Tibial nerve (tissue), 4 donors: ENCODE measurements around the gene TGFB2. TPM values are rescaled to one million over a fixed set of nuclear protein-coding genes. Genes with fewer than 3 reads are reported as not detected.

Source experiments
- DNase-seq, 2 donors: peaks; one replicate each; pipeline ENCODE4 v3.0.0-alpha.2; 2019; ENCODE audit warnings: low spot score in 2 of 2
- H3K27ac ChIP-seq, 4 donors: fragments of 200-600 bp; sonication (generic) in 3 of 4; one replicate each; pipeline ENCODE4 v1.5.1; 2017 to 2019; ENCODE audit warnings: mild to moderate bottlenecking in 1 of 4
- H3K27me3 ChIP-seq, 2 donors: fragments of 200-600 bp; sonication (generic) in 1 of 2; one replicate each; pipeline versions ENCODE4 v1.5.1 to v1.6.0; 2017 to 2019
- H3K36me3 ChIP-seq, 3 donors: fragments of 200-600 bp; sonication (generic); one replicate each; pipeline ENCODE4 v1.5.1; 2018 to 2019
- H3K4me1 ChIP-seq, 4 donors: fragments of 200-600 bp; sonication (generic) in 3 of 4; one replicate each; pipeline ENCODE4 v1.5.1; 2017 to 2019
- H3K4me3 ChIP-seq, 4 donors: fragments of 200-600 bp; sonication (generic) in 3 of 4; one replicate each; pipeline ENCODE4 v1.5.1; 2017 to 2019; ENCODE audit warnings: mild to moderate bottlenecking in 1 of 4, moderate library complexity in 1 of 4
- H3K9me3 ChIP-seq, 4 donors: fragments of 200-600 bp; sonication (generic) in 3 of 4; one replicate each; pipeline ENCODE4 v1.5.1; 2017 to 2019
- EP300 ChIP-seq, 2 donors: sonication (generic); formaldehyde crosslinking; IDR thresholded peaks; one replicate each; pipeline ENCODE4 v1.6.1; 2017; ENCODE audit warnings: antibody characterized with exemption in 2 of 2, mild to moderate bottlenecking in 1 of 2
- POLR2A ChIP-seq, 2 donors: fragments of 450-650 bp; IDR thresholded peaks; one replicate each; pipeline ENCODE4 v1.6.1; 2017; ENCODE audit warnings: antibody characterized with exemption in 2 of 2, mild to moderate bottlenecking in 2 of 2, moderate library complexity in 2 of 2
- whole genome bisulfite sequencing, 2 donors: methylation state at CpG; one replicate each; pipeline ENCODE4 v1.1.5; 2018; 5-methylcytosine and 5-hydroxymethylcytosine counted together
- small RNA-seq: library from RNA; depleted of rRNA; stranded (forward); fragments of <200 nt; gene quantifications from one replicate; pipeline ENCODE3, GENCODE V24; 2016
- total RNA-seq, 4 donors: library from RNA; depleted of rRNA; stranded (reverse); fragments of >200 nt; gene quantifications; one replicate each; pipeline ENCODE4 v1.1.0, GENCODE V29; 2016
- TF ChIP-seq, protein P1 (sequence below), 5 experiments: fragments of 200-600 bp in 3 of 5; fragments of 450-650 bp in 2 of 5; sonication (generic) in 3 of 5; IDR thresholded peaks; one replicate each; pipeline ENCODE4 v1.5.1; 2016 to 2019; ENCODE audit warnings: antibody characterized with exemption in 5 of 5, mild to moderate bottlenecking in 3 of 5, moderate library complexity in 2 of 5

TGFB2 gene
- total RNA-seq, 4 donors from 2014 or later, result 7.3 to 13.5 (median 8.3) TPM

DNA sequence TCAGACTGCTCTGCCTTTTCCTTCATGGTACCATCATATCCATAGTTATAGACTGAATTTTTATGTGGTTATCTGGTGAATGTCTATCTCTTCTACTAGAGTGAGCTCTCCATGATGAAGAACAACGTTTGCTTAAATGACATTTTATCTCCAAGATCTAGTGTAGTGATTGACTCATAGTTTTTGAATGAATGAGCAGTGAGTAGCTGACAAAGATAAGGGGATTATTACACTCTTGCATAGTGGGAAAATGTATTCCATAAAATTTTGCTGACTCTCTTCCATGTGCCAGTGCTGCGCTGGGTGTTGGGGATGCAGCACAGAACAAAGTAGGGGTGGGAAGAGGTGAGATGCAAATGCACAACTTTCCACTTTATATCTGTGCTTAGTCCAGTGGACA is 147.7 kb downstream of the TGFB2 start:
- no peak overlapping the region for H3K4me3 ChIP-seq
- WGBS, 2 donors, result 76 to 82% methylated on average over 2 of the region's 2 CpGs
- no peaks in the 10 kb centered on the region for H3K9me3 ChIP-seq
- H3K27ac ChIP-seq, result no peak overlapping the region
- no peaks in the 10 kb centered on the region for H3K27me3 ChIP-seq
- TF ChIP-seq POLR2A (IDR thresholded peaks at IDR 0.05) (no peak), EP300 (IDR thresholded peaks at IDR 0.05) (no peak)
- TF ChIP-seq, protein P1, sequence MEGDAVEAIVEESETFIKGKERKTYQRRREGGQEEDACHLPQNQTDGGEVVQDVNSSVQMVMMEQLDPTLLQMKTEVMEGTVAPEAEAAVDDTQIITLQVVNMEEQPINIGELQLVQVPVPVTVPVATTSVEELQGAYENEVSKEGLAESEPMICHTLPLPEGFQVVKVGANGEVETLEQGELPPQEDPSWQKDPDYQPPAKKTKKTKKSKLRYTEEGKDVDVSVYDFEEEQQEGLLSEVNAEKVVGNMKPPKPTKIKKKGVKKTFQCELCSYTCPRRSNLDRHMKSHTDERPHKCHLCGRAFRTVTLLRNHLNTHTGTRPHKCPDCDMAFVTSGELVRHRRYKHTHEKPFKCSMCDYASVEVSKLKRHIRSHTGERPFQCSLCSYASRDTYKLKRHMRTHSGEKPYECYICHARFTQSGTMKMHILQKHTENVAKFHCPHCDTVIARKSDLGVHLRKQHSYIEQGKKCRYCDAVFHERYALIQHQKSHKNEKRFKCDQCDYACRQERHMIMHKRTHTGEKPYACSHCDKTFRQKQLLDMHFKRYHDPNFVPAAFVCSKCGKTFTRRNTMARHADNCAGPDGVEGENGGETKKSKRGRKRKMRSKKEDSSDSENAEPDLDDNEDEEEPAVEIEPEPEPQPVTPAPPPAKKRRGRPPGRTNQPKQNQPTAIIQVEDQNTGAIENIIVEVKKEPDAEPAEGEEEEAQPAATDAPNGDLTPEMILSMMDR (IDR thresholded peaks at IDR 0.05), result no peak
- peaks cover 0 to 7% (median 0%) of the 10 kb centered on the region in 4 donors for H3K4me1 ChIP-seq
- no peaks in the 10 kb centered on the region for H3K36me3 ChIP-seq
- DNase-seq, result no peak

DNA sequence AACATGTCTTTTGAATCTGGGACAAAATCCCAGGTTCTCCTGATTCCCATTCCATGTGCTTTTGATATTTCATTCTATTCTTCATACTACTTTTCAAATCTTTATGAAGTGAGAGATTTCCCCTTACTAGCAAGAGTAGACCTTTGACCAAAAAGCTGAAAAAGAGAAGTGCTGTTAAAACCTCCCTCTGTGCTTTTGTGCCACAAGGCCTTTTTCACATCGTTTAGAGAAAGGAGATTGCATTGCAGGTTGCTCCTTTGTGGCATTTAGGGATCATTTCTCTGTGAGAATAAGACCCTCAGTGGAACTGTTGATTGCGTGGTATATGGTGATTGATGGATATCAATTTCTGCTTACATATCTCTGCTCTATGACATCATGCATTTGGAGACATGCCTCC is 148.8 kb downstream of the TGFB2 start:
- no peaks in the 10 kb centered on the region for H3K9me3 ChIP-seq
- H3K36me3 ChIP-seq, result no peaks in the 10 kb centered on the region
- TF ChIP-seq, protein P1 (IDR thresholded peaks at IDR 0.05), result no peak
- no peak for TF ChIP-seq POLR2A (IDR thresholded peaks at IDR 0.05)
- TF ChIP-seq EP300 (IDR thresholded peaks at IDR 0.05), result no peak
- no peak overlapping the region for H3K27ac ChIP-seq
- 44 to 56% methylated on average over 2 of the region's 2 CpGs for WGBS, 2 donors
- peaks cover 0 to 12% (median 0%) of the 10 kb centered on the region in 4 donors for H3K4me1 ChIP-seq
- no peak overlapping the region for H3K4me3 ChIP-seq
- no peaks in the 10 kb centered on the region for H3K27me3 ChIP-seq
- DNase-seq, result no peak

Small RNA genes within 50 kb of the gene (small RNA-seq; reads per million reads assigned to genes)
- not detected for gene AC096638.1

Other genes with a start within 250 kb of the TGFB2 start
- gene RRP15, start 60.0 kb upstream of the TGFB2 start, total RNA-seq, result 1 to 10 TPM; 6.3 to 9.6 (median 7.8) TPM